ENCODE results near the gene SCN3A.

Gene SCN3A

GRCh38 chr2:165208094-165208493 lies 4.2 kb upstream of the SCN3A start:
- Mint-ChIP-seq H3K36me3 (ENCODE audit: low read depth) (no peaks in the 10 kb centered on the region), H3K27ac (no peak overlapping the region), H3K9me3 (no peaks in the 10 kb centered on the region), H3K4me1 (ENCODE audit: low read depth) (no peaks in the 10 kb centered on the region), H3K4me3 (no peak overlapping the region), H3K27me3 (no peaks in the 10 kb centered on the region)
- intact Hi-C loops (cut with micrococcal nuclease) = no loop called here

GRCh38 chr2:165205865-165206264 lies 2.0 kb upstream of the SCN3A start:
- intact Hi-C loops (cut with micrococcal nuclease) = no loop called here
- H3K9me3 Mint-ChIP-seq = no peaks in the 10 kb centered on the region
- H3K36me3 Mint-ChIP-seq (ENCODE audit: low read depth) = no peaks in the 10 kb centered on the region

GRCh38 chr2:165202239-165202638 lies 1.6 kb downstream of the SCN3A start:
- intact Hi-C loops (cut with micrococcal nuclease) = no loop called here
- H3K36me3 Mint-ChIP-seq (ENCODE audit: low read depth) = no peaks in the 10 kb centered on the region
- H3K27me3 Mint-ChIP-seq = no peaks in the 10 kb centered on the region
- no peaks in the 10 kb centered on the region for H3K9me3 Mint-ChIP-seq
- H3K4me1 Mint-ChIP-seq (ENCODE audit: low read depth) = no peaks in the 10 kb centered on the region
- no peak overlapping the region for H3K27ac Mint-ChIP-seq
- no peak overlapping the region for H3K4me3 Mint-ChIP-seq

More at GRCh38 chr2:165205865-165206264, 2.0 kb upstream of the SCN3A start:
- Mint-ChIP-seq H3K4me1 (ENCODE audit: low read depth) (no peaks in the 10 kb centered on the region), H3K4me3 (no peak overlapping the region), H3K27me3 (no peaks in the 10 kb centered on the region), H3K27ac (no peak overlapping the region)

GRCh38 chr2:165198181-165198580 lies 5.7 kb downstream of the SCN3A start:
- no peak overlapping the region for H3K4me3 Mint-ChIP-seq
- H3K27ac Mint-ChIP-seq = no peak overlapping the region
- intact Hi-C loops (cut with micrococcal nuclease) = no loop called here
- H3K4me1 Mint-ChIP-seq (ENCODE audit: low read depth) = no peaks in the 10 kb centered on the region
- H3K9me3 Mint-ChIP-seq = no peaks in the 10 kb centered on the region
- no peaks in the 10 kb centered on the region for H3K27me3 Mint-ChIP-seq
- H3K36me3 Mint-ChIP-seq (ENCODE audit: low read depth) = no peaks in the 10 kb centered on the region

- Mint-ChIP-seq H3K4me3 (no peak overlapping the region), H3K36me3 (ENCODE audit: low read depth) (no peaks in the 10 kb centered on the region), H3K27ac (no peak overlapping the region), H3K4me1 (ENCODE audit: low read depth) (no peaks in the 10 kb centered on the region), H3K27me3 (no peaks in the 10 kb centered on the region), H3K9me3 (no peaks in the 10 kb centered on the region)
- intact Hi-C loops (cut with micrococcal nuclease) = no loop called here
Observed at GRCh38 chr2:165197346-165197745, 6.5 kb downstream of the SCN3A start.

GRCh38 chr2:165196411-165196810 lies 7.4 kb downstream of the SCN3A start:
- no peaks in the 10 kb centered on the region for H3K36me3 Mint-ChIP-seq (ENCODE audit: low read depth)
- H3K27ac Mint-ChIP-seq = no peak overlapping the region
- no peaks in the 10 kb centered on the region for H3K9me3 Mint-ChIP-seq
- H3K27me3 Mint-ChIP-seq = no peaks in the 10 kb centered on the region
- no peaks in the 10 kb centered on the region for H3K4me1 Mint-ChIP-seq (ENCODE audit: low read depth)
- H3K4me3 Mint-ChIP-seq = no peak overlapping the region
- intact Hi-C loops (cut with micrococcal nuclease) = no loop called here

- Mint-ChIP-seq H3K27ac (no peak overlapping the region), H3K27me3 (no peaks in the 10 kb centered on the region), H3K4me1 (ENCODE audit: low read depth) (no peaks in the 10 kb centered on the region), H3K9me3 (no peaks in the 10 kb centered on the region), H3K4me3 (no peak overlapping the region), H3K36me3 (ENCODE audit: low read depth) (no peaks in the 10 kb centered on the region)
- intact Hi-C loops (cut with micrococcal nuclease) = no loop called here
Observed at GRCh38 chr2:165193178-165193777, 10.6 kb downstream of the SCN3A start.

GRCh38 chr2:165192729-165193128 lies 11.1 kb downstream of the SCN3A start:
- Mint-ChIP-seq H3K27ac (no peak overlapping the region), H3K9me3 (no peaks in the 10 kb centered on the region), H3K36me3 (ENCODE audit: low read depth) (no peaks in the 10 kb centered on the region), H3K27me3 (no peaks in the 10 kb centered on the region), H3K4me1 (ENCODE audit: low read depth) (no peaks in the 10 kb centered on the region), H3K4me3 (no peak overlapping the region)
- intact Hi-C loops (cut with micrococcal nuclease) = no loop called here

- intact Hi-C loops (cut with micrococcal nuclease) = no loop called here
Observed at GRCh38 chr2:165191096-165191728, 12.6 kb downstream of the SCN3A start.

GRCh38 chr2:165185633-165186032 lies 18.2 kb downstream of the SCN3A start:
- intact Hi-C loops (cut with micrococcal nuclease) = no loop called here

More at GRCh38 chr2:165191096-165191728, 12.6 kb downstream of the SCN3A start:
- H3K27me3 Mint-ChIP-seq = no peaks in the 10 kb centered on the region
- H3K27ac Mint-ChIP-seq = no peak overlapping the region
- H3K4me1 Mint-ChIP-seq (ENCODE audit: low read depth) = no peaks in the 10 kb centered on the region
- H3K4me3 Mint-ChIP-seq = no peak overlapping the region
- no peaks in the 10 kb centered on the region for H3K9me3 Mint-ChIP-seq
- no peaks in the 10 kb centered on the region for H3K36me3 Mint-ChIP-seq (ENCODE audit: low read depth)

GRCh38 chr2:165182029-165182428 lies 21.8 kb downstream of the SCN3A start:
- no peaks in the 10 kb centered on the region for H3K4me1 Mint-ChIP-seq (ENCODE audit: low read depth)
- H3K27me3 Mint-ChIP-seq = no peaks in the 10 kb centered on the region
- H3K27ac Mint-ChIP-seq = no peak overlapping the region
- H3K36me3 Mint-ChIP-seq (ENCODE audit: low read depth) = no peaks in the 10 kb centered on the region
- no peaks in the 10 kb centered on the region for H3K9me3 Mint-ChIP-seq
- intact Hi-C loops (cut with micrococcal nuclease) = no loop called here
- no peak overlapping the region for H3K4me3 Mint-ChIP-seq

More at GRCh38 chr2:165185633-165186032, 18.2 kb downstream of the SCN3A start:
- Mint-ChIP-seq H3K4me3 (no peak overlapping the region), H3K4me1 (ENCODE audit: low read depth) (no peaks in the 10 kb centered on the region), H3K27me3 (no peaks in the 10 kb centered on the region), H3K9me3 (no peaks in the 10 kb centered on the region), H3K36me3 (ENCODE audit: low read depth) (no peaks in the 10 kb centered on the region), H3K27ac (no peak overlapping the region)

- intact Hi-C loops (cut with micrococcal nuclease) = no loop called here
- no peaks in the 10 kb centered on the region for H3K27me3 Mint-ChIP-seq
- no peaks in the 10 kb centered on the region for H3K4me1 Mint-ChIP-seq (ENCODE audit: low read depth)
- H3K4me3 Mint-ChIP-seq = no peak overlapping the region
- H3K36me3 Mint-ChIP-seq (ENCODE audit: low read depth) = no peaks in the 10 kb centered on the region
- H3K9me3 Mint-ChIP-seq = no peaks in the 10 kb centered on the region
- no peak overlapping the region for H3K27ac Mint-ChIP-seq
Observed at GRCh38 chr2:165176780-165177179, 27.1 kb downstream of the SCN3A start.

GRCh38 chr2:165173215-165173614 lies 30.6 kb downstream of the SCN3A start:
- H3K27me3 Mint-ChIP-seq = no peaks in the 10 kb centered on the region
- intact Hi-C loops (cut with micrococcal nuclease) = no loop called here
- no peak overlapping the region for H3K4me3 Mint-ChIP-seq
- no peak overlapping the region for H3K27ac Mint-ChIP-seq
- H3K9me3 Mint-ChIP-seq = no peaks in the 10 kb centered on the region
- no peaks in the 10 kb centered on the region for H3K36me3 Mint-ChIP-seq (ENCODE audit: low read depth)
- no peaks in the 10 kb centered on the region for H3K4me1 Mint-ChIP-seq (ENCODE audit: low read depth)

GRCh38 chr2:165164201-165164600 lies 39.6 kb downstream of the SCN3A start:
- intact Hi-C loops (cut with micrococcal nuclease) = no loop called here
- Mint-ChIP-seq H3K4me3 (no peak overlapping the region), H3K27me3 (no peaks in the 10 kb centered on the region), H3K27ac (no peak overlapping the region), H3K4me1 (ENCODE audit: low read depth) (no peaks in the 10 kb centered on the region), H3K9me3 (no peaks in the 10 kb centered on the region), H3K36me3 (ENCODE audit: low read depth) (no peaks in the 10 kb centered on the region)

GRCh38 chr2:165163761-165164160 lies 40.1 kb downstream of the SCN3A start:
- Mint-ChIP-seq H3K27me3 (no peaks in the 10 kb centered on the region), H3K4me1 (ENCODE audit: low read depth) (no peaks in the 10 kb centered on the region), H3K9me3 (no peaks in the 10 kb centered on the region), H3K27ac (no peak overlapping the region), H3K4me3 (no peak overlapping the region), H3K36me3 (ENCODE audit: low read depth) (no peaks in the 10 kb centered on the region)
- intact Hi-C loops (cut with micrococcal nuclease) = no loop called here
